Measurements from ENCODE around the gene THSD1. TPM values are rescaled to one million over a fixed set of nuclear protein-coding genes. Genes with fewer than 3 reads are reported as not detected.
"Not testable (repeated sequence)": the region's sequence is repeated elsewhere in the genome, so short reads cannot be mapped to it uniquely, and the experiment has no call there.

Gene THSD1
- total RNA-seq, 1 donor from 2014 or later, result 4.8 TPM

- H3K4me3 ChIP-seq (ENCODE audit: low read depth, low read length), result no peak overlapping the region
- no peak for DNase-seq (ENCODE audit: low read depth)
- TF ChIP-seq, protein P1, sequence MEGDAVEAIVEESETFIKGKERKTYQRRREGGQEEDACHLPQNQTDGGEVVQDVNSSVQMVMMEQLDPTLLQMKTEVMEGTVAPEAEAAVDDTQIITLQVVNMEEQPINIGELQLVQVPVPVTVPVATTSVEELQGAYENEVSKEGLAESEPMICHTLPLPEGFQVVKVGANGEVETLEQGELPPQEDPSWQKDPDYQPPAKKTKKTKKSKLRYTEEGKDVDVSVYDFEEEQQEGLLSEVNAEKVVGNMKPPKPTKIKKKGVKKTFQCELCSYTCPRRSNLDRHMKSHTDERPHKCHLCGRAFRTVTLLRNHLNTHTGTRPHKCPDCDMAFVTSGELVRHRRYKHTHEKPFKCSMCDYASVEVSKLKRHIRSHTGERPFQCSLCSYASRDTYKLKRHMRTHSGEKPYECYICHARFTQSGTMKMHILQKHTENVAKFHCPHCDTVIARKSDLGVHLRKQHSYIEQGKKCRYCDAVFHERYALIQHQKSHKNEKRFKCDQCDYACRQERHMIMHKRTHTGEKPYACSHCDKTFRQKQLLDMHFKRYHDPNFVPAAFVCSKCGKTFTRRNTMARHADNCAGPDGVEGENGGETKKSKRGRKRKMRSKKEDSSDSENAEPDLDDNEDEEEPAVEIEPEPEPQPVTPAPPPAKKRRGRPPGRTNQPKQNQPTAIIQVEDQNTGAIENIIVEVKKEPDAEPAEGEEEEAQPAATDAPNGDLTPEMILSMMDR (IDR thresholded peaks at IDR 0.05; ENCODE audit: insufficient read depth, low read length, poor library complexity, severe bottlenecking), result no peak
- no peaks in the 10 kb centered on the region for H3K27me3 ChIP-seq (ENCODE audit: control insufficient read depth, insufficient read depth, low read length)
- peaks cover 1% of the 10 kb centered on the region for H3K36me3 ChIP-seq (ENCODE audit: control insufficient read depth, insufficient read depth, low read length)
Observed at GRCh38 chr13:52414963-52415362, 9.0 kb upstream of the THSD1 start.

DNA sequence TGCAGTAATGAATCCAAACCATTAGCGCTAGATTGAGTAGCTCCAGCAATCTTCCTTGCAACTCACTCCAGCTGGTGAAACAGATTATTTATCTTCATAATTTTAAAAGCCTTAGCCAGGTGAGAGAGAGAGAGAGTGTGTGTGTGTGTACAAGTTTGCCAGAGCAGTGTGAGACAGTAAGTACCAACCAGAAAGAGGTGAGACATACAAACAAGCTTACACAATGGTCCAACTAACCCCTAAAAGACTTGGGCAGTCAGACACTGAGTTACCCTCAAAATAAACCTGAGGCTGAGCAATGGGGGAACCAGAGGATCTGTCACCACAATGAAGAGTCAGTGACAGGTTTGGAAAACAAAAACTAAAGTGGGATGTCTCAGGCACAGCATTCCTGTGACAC lies 8.1 kb upstream of the THSD1 start:
- no peak for DNase-seq (ENCODE audit: low read depth)
- TF ChIP-seq, protein P1 (IDR thresholded peaks at IDR 0.05; ENCODE audit: insufficient read depth, low read length, poor library complexity, severe bottlenecking), result no peak
- H3K27me3 ChIP-seq (ENCODE audit: control insufficient read depth, insufficient read depth, low read length), result no peaks in the 10 kb centered on the region
- H3K4me3 ChIP-seq (ENCODE audit: low read depth, low read length), result no peak overlapping the region
- peaks cover 1% of the 10 kb centered on the region for H3K36me3 ChIP-seq (ENCODE audit: control insufficient read depth, insufficient read depth, low read length)

GRCh38 chr13:52412128-52412527 lies 6.2 kb upstream of the THSD1 start:
- DNase-seq (ENCODE audit: low read depth), result no peak
- TF ChIP-seq, protein P1 (IDR thresholded peaks at IDR 0.05; ENCODE audit: insufficient read depth, low read length, poor library complexity, severe bottlenecking), result no peak
- Histone ChIP-seq H3K36me3 (ENCODE audit: control insufficient read depth, insufficient read depth, low read length) (peaks cover 1% of the 10 kb centered on the region), H3K4me3 (ENCODE audit: low read depth, low read length) (no peak overlapping the region), H3K27me3 (ENCODE audit: control insufficient read depth, insufficient read depth, low read length) (no peaks in the 10 kb centered on the region)

DNA sequence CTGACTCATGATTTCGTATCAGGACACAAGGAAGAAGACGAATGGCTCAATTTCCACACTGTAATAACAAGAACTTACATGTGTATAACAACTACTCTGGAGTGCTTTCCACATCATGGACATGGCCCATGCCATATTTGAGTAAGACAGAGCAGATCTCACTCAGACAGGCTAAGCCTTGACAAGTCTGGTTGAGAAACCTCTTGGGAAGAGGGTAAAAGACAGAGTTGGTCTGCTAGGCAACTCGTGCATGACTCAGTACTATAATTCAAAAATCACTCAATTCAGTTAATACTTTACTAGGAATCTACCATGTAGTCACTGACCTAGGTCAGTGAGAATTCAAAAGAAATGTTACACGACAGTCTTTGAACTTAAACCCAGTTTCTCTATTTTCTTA lies 5.7 kb upstream of the THSD1 start:
- TF ChIP-seq, protein P1 (IDR thresholded peaks at IDR 0.05; ENCODE audit: insufficient read depth, low read length, poor library complexity, severe bottlenecking), result no peak
- H3K4me3 ChIP-seq (ENCODE audit: low read depth, low read length), result no peak overlapping the region
- H3K36me3 ChIP-seq (ENCODE audit: control insufficient read depth, insufficient read depth, low read length), result peaks cover 1% of the 10 kb centered on the region
- no peaks in the 10 kb centered on the region for H3K27me3 ChIP-seq (ENCODE audit: control insufficient read depth, insufficient read depth, low read length)
- DNase-seq (ENCODE audit: low read depth), result peak; percentile 78

DNA sequence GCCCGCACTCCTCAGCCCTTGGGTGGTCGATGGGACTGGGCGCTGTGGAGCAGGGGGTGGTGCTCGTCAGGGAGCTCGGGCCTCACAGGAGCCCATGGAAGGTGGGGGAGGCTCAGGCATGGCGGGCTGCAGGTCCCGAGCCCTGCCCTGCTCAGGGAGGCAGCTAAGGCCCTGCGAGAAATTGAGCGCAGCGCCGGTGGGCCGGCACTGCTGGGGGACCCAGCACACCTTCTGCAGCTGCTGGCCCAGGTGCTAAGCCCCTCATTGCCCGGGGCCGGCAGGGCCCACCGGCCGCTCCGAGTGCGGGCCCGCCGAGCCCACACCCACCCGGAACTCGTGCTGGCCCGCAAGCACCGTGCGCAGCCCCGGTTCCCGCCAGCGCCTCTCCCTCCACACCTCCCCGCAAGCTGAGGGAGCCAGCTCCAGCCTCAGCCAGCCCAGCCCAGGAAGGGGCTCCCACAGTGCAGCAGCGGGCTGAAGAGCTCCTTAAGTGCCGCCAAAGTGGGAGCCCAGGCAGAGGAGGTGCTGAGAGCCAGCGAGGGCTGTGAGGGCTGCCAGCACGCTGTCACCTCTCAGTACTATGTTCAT lies 2.2 kb upstream of the THSD1 start:
- H3K27me3 ChIP-seq (ENCODE audit: control insufficient read depth, insufficient read depth, low read length); H3K4me3 ChIP-seq (ENCODE audit: low read depth, low read length); H3K36me3 ChIP-seq (ENCODE audit: control insufficient read depth, insufficient read depth, low read length); DNase-seq (ENCODE audit: low read depth): not testable (repeated sequence)

GRCh38 chr13:52407436-52407835 lies 1.5 kb upstream of the THSD1 start:
- H3K27me3 ChIP-seq (ENCODE audit: control insufficient read depth, insufficient read depth, low read length); H3K4me3 ChIP-seq (ENCODE audit: low read depth, low read length); DNase-seq (ENCODE audit: low read depth); H3K36me3 ChIP-seq (ENCODE audit: control insufficient read depth, insufficient read depth, low read length): not testable (repeated sequence)

GRCh38 chr13:52406629-52407028 lies 657 bp upstream of the THSD1 start:
- Histone ChIP-seq H3K4me3 (ENCODE audit: low read depth, low read length) (no peak overlapping the region), H3K27me3 (ENCODE audit: control insufficient read depth, insufficient read depth, low read length) (no peaks in the 10 kb centered on the region), H3K36me3 (ENCODE audit: control insufficient read depth, insufficient read depth, low read length) (no peaks in the 10 kb centered on the region)
- TF ChIP-seq, protein P1 (IDR thresholded peaks at IDR 0.05; ENCODE audit: insufficient read depth, low read length, poor library complexity, severe bottlenecking), result no peak
- no peak for DNase-seq (ENCODE audit: low read depth)
